ENCODE results near the gene ACTRT2.

The ACTRT2 gene

GRCh38 chr1:3003039-3003940 lies 18.0 kb upstream of the ACTRT2 start:
- DNase-seq = no peak

GRCh38 chr1:3003941-3004270 lies 17.4 kb upstream of the ACTRT2 start:
- no peak for DNase-seq

GRCh38 chr1:3004285-3005205 lies 16.7 kb upstream of the ACTRT2 start:
- DNase-seq = no peak

- no peak for DNase-seq
Measured at GRCh38 chr1:3005771-3006170, 15.5 kb upstream of the ACTRT2 start.

GRCh38 chr1:3007298-3008147 lies 13.7 kb upstream of the ACTRT2 start:
- DNase-seq = no peak

GRCh38 chr1:3009021-3009420 lies 12.2 kb upstream of the ACTRT2 start:
- DNase-seq = no peak

- no peak for DNase-seq
Measured at GRCh38 chr1:3009556-3009955, 11.7 kb upstream of the ACTRT2 start.

- no peak for DNase-seq
Measured at GRCh38 chr1:3011127-3011526, 10.1 kb upstream of the ACTRT2 start.

- no peak for DNase-seq
Measured at GRCh38 chr1:3011631-3012455, 9.4 kb upstream of the ACTRT2 start.

GRCh38 chr1:3012456-3013291 lies 8.6 kb upstream of the ACTRT2 start:
- no peak for DNase-seq

GRCh38 chr1:3013371-3014049 lies 7.8 kb upstream of the ACTRT2 start:
- DNase-seq = no peak

GRCh38 chr1:3014050-3014440 lies 7.2 kb upstream of the ACTRT2 start:
- DNase-seq = no peak

GRCh38 chr1:3014443-3015268 lies 6.6 kb upstream of the ACTRT2 start:
- DNase-seq = no peak

GRCh38 chr1:3015269-3015635 lies 6.0 kb upstream of the ACTRT2 start:
- no peak for DNase-seq

GRCh38 chr1:3015744-3016143 lies 5.5 kb upstream of the ACTRT2 start:
- DNase-seq = no peak

- DNase-seq = no peak
Measured at GRCh38 chr1:3016641-3017439, 4.4 kb upstream of the ACTRT2 start.

- DNase-seq = no peak
Measured at GRCh38 chr1:3017440-3018050, 3.7 kb upstream of the ACTRT2 start.

GRCh38 chr1:3018051-3018471 lies 3.2 kb upstream of the ACTRT2 start:
- no peak for DNase-seq

Data from NCI-H2081 (cell line).